Measurements from ENCODE around the gene SIRT2.

DNA sequence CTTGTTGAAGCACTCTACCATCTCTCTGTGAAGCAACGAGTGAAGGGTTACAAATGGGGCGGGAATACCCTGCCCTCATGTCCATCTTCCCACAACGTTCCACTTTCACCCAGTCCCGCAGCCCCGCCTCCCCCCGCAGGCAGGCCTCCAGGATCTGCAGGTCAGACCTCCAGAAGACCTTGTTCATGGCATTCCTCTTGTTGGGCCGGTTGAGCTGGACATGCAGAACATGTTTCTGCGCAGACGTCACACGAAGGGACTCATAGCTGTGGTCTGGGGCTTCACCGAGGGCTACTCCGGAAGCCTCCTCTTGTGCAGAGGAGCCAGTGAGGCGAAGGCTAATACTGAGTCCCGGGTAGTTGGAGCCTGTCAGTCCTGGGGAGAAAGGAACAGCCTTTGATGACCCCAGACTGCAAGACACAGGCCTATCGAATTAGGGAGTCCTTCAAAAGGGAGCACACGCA, 68.2 kb downstream of the SIRT2 start:
- TF ChIP-seq, protein P1, sequence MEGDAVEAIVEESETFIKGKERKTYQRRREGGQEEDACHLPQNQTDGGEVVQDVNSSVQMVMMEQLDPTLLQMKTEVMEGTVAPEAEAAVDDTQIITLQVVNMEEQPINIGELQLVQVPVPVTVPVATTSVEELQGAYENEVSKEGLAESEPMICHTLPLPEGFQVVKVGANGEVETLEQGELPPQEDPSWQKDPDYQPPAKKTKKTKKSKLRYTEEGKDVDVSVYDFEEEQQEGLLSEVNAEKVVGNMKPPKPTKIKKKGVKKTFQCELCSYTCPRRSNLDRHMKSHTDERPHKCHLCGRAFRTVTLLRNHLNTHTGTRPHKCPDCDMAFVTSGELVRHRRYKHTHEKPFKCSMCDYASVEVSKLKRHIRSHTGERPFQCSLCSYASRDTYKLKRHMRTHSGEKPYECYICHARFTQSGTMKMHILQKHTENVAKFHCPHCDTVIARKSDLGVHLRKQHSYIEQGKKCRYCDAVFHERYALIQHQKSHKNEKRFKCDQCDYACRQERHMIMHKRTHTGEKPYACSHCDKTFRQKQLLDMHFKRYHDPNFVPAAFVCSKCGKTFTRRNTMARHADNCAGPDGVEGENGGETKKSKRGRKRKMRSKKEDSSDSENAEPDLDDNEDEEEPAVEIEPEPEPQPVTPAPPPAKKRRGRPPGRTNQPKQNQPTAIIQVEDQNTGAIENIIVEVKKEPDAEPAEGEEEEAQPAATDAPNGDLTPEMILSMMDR (IDR thresholded peaks at IDR 0.05), result no peak
- TF ChIP-seq POLR2A (IDR thresholded peaks at IDR 0.05) (no peak), EP300 (IDR thresholded peaks at IDR 0.05) (no peak)

Measured in tibial nerve (tissue), 4 donors.